ENCODE results near the gene ZBTB11. TPM values are rescaled to one million over a fixed set of nuclear protein-coding genes. Genes with fewer than 3 reads are reported as not detected.

Gene ZBTB11
- total and polyA plus RNA-seq, 2 experiments from 2014 or later: 7.3 to 15.8 TPM

DNA sequence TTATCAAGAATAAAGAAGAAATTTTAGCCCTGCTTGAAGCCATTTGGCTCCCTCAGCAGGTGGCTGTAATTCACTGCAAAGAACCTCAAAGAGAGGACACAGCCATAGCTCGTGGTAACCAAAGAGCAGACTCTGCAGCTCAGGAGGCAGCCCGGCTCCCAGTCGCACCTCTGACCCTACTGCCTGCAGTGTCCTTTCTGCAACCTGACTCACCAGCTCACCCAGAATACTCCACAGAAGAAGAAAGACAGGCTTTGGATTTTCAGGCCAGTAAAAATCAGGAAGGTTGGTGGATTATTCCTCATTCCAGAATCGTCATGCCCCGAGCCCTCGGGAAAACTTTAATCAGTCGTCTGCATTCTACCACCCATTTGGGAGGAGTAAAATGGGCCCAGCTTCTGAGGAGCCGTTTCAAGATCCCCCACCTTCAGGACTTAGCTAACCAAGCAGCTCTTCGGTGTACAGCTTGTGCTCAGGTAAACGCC is 38.6 kb downstream of the ZBTB11 start:
- Histone ChIP-seq H3K27me3 (no peaks in the 10 kb centered on the region), H3K27ac (no peak overlapping the region)
- TF ChIP-seq CTCF (IDR thresholded peaks at IDR 0.05; ENCODE audit: low read depth, low read length): no peak

GRCh38 chr3:101637451-101637850 is 39.5 kb downstream of the ZBTB11 start:
- Histone ChIP-seq H3K27ac (no peak overlapping the region), H3K9me3 (ENCODE audit: low read depth) (no peaks in the 10 kb centered on the region), H3K4me3 (no peak overlapping the region), H3K36me3 (no peaks in the 10 kb centered on the region), H3K27me3 (no peaks in the 10 kb centered on the region), H3K4me1 (ENCODE audit: low read depth) (no peaks in the 10 kb centered on the region)
- no peak for TF ChIP-seq CTCF (IDR thresholded peaks at IDR 0.05; ENCODE audit: low read depth, low read length)
- DNase-seq (ENCODE audit: low read depth in 1 of 2, low spot score in 1 of 2): no peak

More for the DNA sequence above, 38.6 kb downstream of the ZBTB11 start:
- no peak overlapping the region for H3K4me3 ChIP-seq
- no peaks in the 10 kb centered on the region for H3K36me3 ChIP-seq
- H3K4me1 ChIP-seq (ENCODE audit: low read depth): no peaks in the 10 kb centered on the region
- peak in 1 of 2 donors; percentile 25 for DNase-seq (ENCODE audit: low read depth in 1 of 2, low spot score in 1 of 2)
- H3K9me3 ChIP-seq (ENCODE audit: low read depth): no peaks in the 10 kb centered on the region

- Histone ChIP-seq H3K4me3 (no peak overlapping the region), H3K4me1 (ENCODE audit: low read depth) (no peaks in the 10 kb centered on the region), H3K27me3 (no peaks in the 10 kb centered on the region), H3K9me3 (ENCODE audit: low read depth) (no peaks in the 10 kb centered on the region), H3K36me3 (no peaks in the 10 kb centered on the region), H3K27ac (no peak overlapping the region)
- TF ChIP-seq CTCF (IDR thresholded peaks at IDR 0.05; ENCODE audit: low read depth, low read length): peak; percentile 73
- peak; percentile 60 to 70 for DNase-seq (ENCODE audit: low read depth in 1 of 2, low spot score in 1 of 2)
These were observed 40.8 kb downstream of the ZBTB11 start for GRCh38 chr3:101635954-101636798.

DNA sequence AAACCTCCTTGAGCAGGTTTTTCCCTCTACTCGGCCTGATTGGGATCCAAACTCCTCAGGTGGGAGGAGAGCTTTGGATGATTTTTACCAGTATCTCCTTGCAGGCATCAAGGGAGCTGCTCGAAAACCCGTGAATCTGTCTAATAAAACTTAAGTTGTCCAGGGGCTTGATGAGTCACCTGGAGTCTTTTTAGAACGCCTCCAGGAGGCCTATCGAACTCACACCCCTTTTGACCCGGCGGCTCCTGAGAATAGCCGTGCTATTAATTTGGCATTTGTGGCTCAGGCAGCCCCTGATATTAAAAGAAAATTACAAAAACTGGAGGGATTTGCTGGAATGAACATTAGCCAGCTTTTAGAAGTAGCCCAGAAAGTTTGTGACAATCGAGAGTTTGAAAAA is 41.6 kb downstream of the ZBTB11 start:
- H3K4me3 ChIP-seq: no peak overlapping the region
- no peaks in the 10 kb centered on the region for H3K27me3 ChIP-seq
- DNase-seq (ENCODE audit: low read depth in 1 of 2, low spot score in 1 of 2): no peak
- H3K27ac ChIP-seq: no peak overlapping the region
- H3K4me1 ChIP-seq (ENCODE audit: low read depth): no peaks in the 10 kb centered on the region
- TF ChIP-seq CTCF (IDR thresholded peaks at IDR 0.05; ENCODE audit: low read depth, low read length): no peak
- no peaks in the 10 kb centered on the region for H3K9me3 ChIP-seq (ENCODE audit: low read depth)
- H3K36me3 ChIP-seq: no peaks in the 10 kb centered on the region

- DNase-seq (ENCODE audit: low read depth in 1 of 2, low spot score in 1 of 2): no peak
- no peaks in the 10 kb centered on the region for H3K4me1 ChIP-seq (ENCODE audit: low read depth)
- H3K36me3 ChIP-seq: no peaks in the 10 kb centered on the region
- H3K4me3 ChIP-seq: no peak overlapping the region
- no peaks in the 10 kb centered on the region for H3K27me3 ChIP-seq
- no peaks in the 10 kb centered on the region for H3K9me3 ChIP-seq (ENCODE audit: low read depth)
- no peak overlapping the region for H3K27ac ChIP-seq
- TF ChIP-seq CTCF (IDR thresholded peaks at IDR 0.05; ENCODE audit: low read depth, low read length): no peak
These were observed 42.2 kb downstream of the ZBTB11 start for GRCh38 chr3:101634591-101635196.

All from cardiac muscle cell (in vitro differentiated cells and primary cell).